ENCODE data around the gene CD3D.

GRCh38 chr11:118301600-118302195 lies 40.8 kb downstream of the CD3D start:
- no peak for TF ChIP-seq CTCF (conservative IDR thresholded peaks at IDR 0.05)
- no peak for TF ChIP-seq ZFX (IDR thresholded peaks at IDR 0.05)
